Measurements from ENCODE around the gene NPPA.

- TF ChIP-seq CTCF (IDR thresholded peaks at IDR 0.05): no peak
- no peak for TF ChIP-seq POLR2A (IDR thresholded peaks at IDR 0.05; ENCODE audit: low read depth)
- no peak for TF ChIP-seq POLR2AphosphoS5 (IDR thresholded peaks at IDR 0.05)
- TF ChIP-seq EP300 (IDR thresholded peaks at IDR 0.05): no peak
Observed at GRCh38 chr1:11860083-11860482, 12.5 kb upstream of the NPPA start.
